Loucy (cell line): Measurements from ENCODE around the gene POLA2.
"Not testable (repeated sequence)": the region's sequence is repeated elsewhere in the genome, so short reads cannot be mapped to it uniquely, and the experiment has no call there.

Source experiments
- H2AFZ ChIP-seq: fragments of 200-600 bp; sonication (generic); 2 replicates; pipeline ENCODE4 v1.6.0; 2016; ENCODE audit warnings: antibody characterized with exemption, mild to moderate bottlenecking, low read length, moderate library complexity
- H3F3A ChIP-seq: fragments of 200-600 bp; 2 replicates; pipeline ENCODE4 v1.6.0; 2016; ENCODE audit warnings: antibody characterized with exemption, low read depth, mild to moderate bottlenecking
- H3K27me3 ChIP-seq: fragments of 200-600 bp; sonication (generic); 2 replicates; pipeline ENCODE4 v1.6.1; 2014; ENCODE audit warnings: low read length, mild to moderate bottlenecking; ENCODE audit not compliant: insufficient read depth, poor library complexity, severe bottlenecking
- H3K36me3 ChIP-seq: fragments of 200-600 bp; sonication (generic); 2 replicates; pipeline ENCODE4 v1.6.1; 2016; ENCODE audit warnings: low read length; ENCODE audit not compliant: insufficient read depth
- H3K4me1 ChIP-seq: fragments of 200-600 bp; sonication (generic); 2 replicates; pipeline ENCODE4 v1.5.1; 2014; ENCODE audit warnings: low read length, mild to moderate bottlenecking; ENCODE audit not compliant: insufficient read depth, poor library complexity, severe bottlenecking
- H3K4me2 ChIP-seq: fragments of 200-600 bp; sonication (generic); 2 replicates; pipeline ENCODE4 v1.6.0; 2014; ENCODE audit warnings: antibody characterized with exemption, low read length, low read depth, mild to moderate bottlenecking; ENCODE audit not compliant: poor library complexity, severe bottlenecking
- H3K4me3 ChIP-seq: fragments of 200-600 bp; sonication (generic); 2 replicates; pipeline ENCODE4 v1.5.1; 2014; ENCODE audit warnings: low read length, mild to moderate bottlenecking, mixed read lengths; ENCODE audit not compliant: poor library complexity, severe bottlenecking
- H3K79me2 ChIP-seq: fragments of 200-600 bp; sonication (generic); 2 replicates; pipeline ENCODE4 v1.6.1; 2014; ENCODE audit warnings: low read length; ENCODE audit not compliant: insufficient read depth
- H3K9ac ChIP-seq: fragments of 200-600 bp; sonication (generic); 2 replicates; pipeline ENCODE4 v1.6.0; 2014; ENCODE audit warnings: mild to moderate bottlenecking, low read depth, low read length, moderate library complexity; ENCODE audit not compliant: poor library complexity, severe bottlenecking
- H3K9me2 ChIP-seq: fragments of 200-600 bp; sonication (generic); replicated peaks from 2 replicates; pipeline ENCODE4 v1.6.1; 2016; ENCODE audit warnings: low read depth, low read length, mixed read lengths
- H3K9me3 ChIP-seq: fragments of 200-600 bp; sonication (generic); 2 replicates; pipeline ENCODE4 v1.6.1; 2014; ENCODE audit warnings: mild to moderate bottlenecking, antibody characterized with exemption, low read length, low read depth; ENCODE audit not compliant: insufficient read depth
- H4K20me1 ChIP-seq: fragments of 200-600 bp; sonication (generic); 2 replicates; pipeline ENCODE4 v1.6.0; 2014; ENCODE audit warnings: antibody characterized with exemption, low read length, mild to moderate bottlenecking; ENCODE audit not compliant: insufficient read depth, poor library complexity, severe bottlenecking
- EZH2phosphoT487 ChIP-seq: fragments of 200-600 bp; IDR thresholded peaks from 2 replicates; pipeline ENCODE4 v1.6.1; 2018; ENCODE audit warnings: antibody characterized with exemption, mild to moderate bottlenecking, moderate library complexity, borderline replicate concordance
- TF ChIP-seq, protein P1 (sequence below): fragments of 200-600 bp; sonication (generic); conservative IDR thresholded peaks from 2 replicates; pipeline ENCODE4 v1.5.1; 2014; ENCODE audit warnings: mild to moderate bottlenecking, antibody characterized with exemption, low read length

The POLA2 gene

DNA sequence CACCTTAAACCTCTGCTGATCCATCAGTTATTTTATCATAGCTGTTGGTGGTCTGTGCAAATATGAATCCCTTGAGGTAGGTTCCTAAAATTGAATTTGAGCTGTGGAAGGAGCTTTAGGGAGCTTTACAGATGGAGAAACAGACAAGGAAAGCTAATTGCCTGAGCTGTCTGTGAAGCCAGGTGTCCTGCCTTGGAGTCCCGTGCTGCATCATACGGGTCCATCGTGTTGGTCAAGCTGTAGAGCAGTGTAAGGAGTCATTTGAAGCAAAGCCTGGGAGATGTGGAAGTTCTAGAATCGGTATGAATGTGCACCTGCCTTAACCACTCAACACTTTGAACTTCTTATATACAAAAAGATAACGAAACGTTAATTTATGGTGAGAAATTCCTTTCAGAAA, 1.0 kb downstream of the POLA2 start:
- H3K9ac ChIP-seq = peak overlapping the region; percentile 96
- no peaks in the 10 kb centered on the region for H3K27me3 ChIP-seq
- H2AFZ ChIP-seq = no peak overlapping the region

DNA sequence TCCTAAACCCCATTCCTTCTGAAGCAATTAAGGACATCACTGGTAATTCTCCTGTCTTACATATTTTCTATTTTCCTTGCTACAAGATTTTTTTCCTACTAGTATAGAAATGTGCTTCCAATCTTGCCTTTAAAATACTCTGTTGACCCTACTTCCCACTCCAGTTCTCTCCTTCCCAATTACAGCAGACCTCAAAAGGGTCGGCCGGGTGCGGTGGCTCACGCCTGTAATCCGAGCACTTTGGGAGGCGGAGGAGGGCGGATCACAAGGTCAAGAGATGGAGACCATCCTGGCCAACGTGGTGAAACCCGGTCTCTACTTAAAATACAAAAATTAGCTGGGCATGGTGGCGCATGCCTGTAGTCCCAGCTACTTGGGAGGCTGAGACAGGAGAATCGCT, 3.0 kb downstream of the POLA2 start:
- peaks cover 40% of the 10 kb centered on the region for H3K4me1 ChIP-seq
- not testable (repeated sequence) for H3K9me2 ChIP-seq, H3K27me3 ChIP-seq, H4K20me1 ChIP-seq, H3K9me3 ChIP-seq, H2AFZ ChIP-seq, H3F3A ChIP-seq
- peak overlapping the region; percentile 41 for H3K9ac ChIP-seq
- H3K4me3 ChIP-seq = peak overlapping the region; percentile 94
- H3K79me2 ChIP-seq = peaks cover 62% of the 10 kb centered on the region
- H3K4me2 ChIP-seq = peak overlapping the region; percentile 92
- peaks cover 16% of the 10 kb centered on the region; the same call in 1 of the 2 replicates for H3K36me3 ChIP-seq

More for the DNA sequence above, 1.0 kb downstream of the POLA2 start:
- no peaks in the 10 kb centered on the region for H3K9me3 ChIP-seq
- peaks cover 9% of the 10 kb centered on the region for H4K20me1 ChIP-seq
- peaks cover 5% of the 10 kb centered on the region; the same call in 1 of the 2 replicates for H3F3A ChIP-seq
- peak overlapping the region; percentile 94 for H3K4me3 ChIP-seq
- peaks cover 5% of the 10 kb centered on the region; the same call in 1 of the 2 replicates for H3K36me3 ChIP-seq
- no peak for TF ChIP-seq EZH2phosphoT487
- TF ChIP-seq, protein P1, sequence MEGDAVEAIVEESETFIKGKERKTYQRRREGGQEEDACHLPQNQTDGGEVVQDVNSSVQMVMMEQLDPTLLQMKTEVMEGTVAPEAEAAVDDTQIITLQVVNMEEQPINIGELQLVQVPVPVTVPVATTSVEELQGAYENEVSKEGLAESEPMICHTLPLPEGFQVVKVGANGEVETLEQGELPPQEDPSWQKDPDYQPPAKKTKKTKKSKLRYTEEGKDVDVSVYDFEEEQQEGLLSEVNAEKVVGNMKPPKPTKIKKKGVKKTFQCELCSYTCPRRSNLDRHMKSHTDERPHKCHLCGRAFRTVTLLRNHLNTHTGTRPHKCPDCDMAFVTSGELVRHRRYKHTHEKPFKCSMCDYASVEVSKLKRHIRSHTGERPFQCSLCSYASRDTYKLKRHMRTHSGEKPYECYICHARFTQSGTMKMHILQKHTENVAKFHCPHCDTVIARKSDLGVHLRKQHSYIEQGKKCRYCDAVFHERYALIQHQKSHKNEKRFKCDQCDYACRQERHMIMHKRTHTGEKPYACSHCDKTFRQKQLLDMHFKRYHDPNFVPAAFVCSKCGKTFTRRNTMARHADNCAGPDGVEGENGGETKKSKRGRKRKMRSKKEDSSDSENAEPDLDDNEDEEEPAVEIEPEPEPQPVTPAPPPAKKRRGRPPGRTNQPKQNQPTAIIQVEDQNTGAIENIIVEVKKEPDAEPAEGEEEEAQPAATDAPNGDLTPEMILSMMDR = no peak
- peak overlapping the region; percentile 92 for H3K4me2 ChIP-seq
- H3K79me2 ChIP-seq = peaks cover 62% of the 10 kb centered on the region
- H3K4me1 ChIP-seq = peaks cover 51% of the 10 kb centered on the region
- H3K9me2 ChIP-seq = no peaks in the 10 kb centered on the region

DNA sequence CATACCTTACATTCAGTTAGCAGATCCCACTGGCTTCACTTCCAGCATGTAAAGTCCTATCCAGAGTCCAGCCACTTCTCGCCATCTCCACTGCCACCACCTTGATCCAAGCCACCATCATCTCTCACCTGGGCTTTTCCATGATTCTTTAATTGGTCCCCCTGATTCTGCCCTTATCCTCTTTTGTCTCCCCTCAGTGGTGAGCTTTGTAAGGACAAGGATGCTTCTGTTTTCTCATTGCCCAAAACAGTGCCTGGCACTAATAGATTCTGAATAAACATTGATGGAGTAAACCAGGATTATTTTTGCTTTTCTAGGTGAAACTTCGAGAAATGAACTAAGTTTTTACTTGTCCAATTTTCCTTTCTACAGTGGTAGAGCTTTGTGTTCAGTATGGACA, 4.4 kb downstream of the POLA2 start:
- TF ChIP-seq, protein P1 = peak; percentile 44; the same call in 1 of the 2 replicates
- TF ChIP-seq EZH2phosphoT487 = no peak
- no peaks in the 10 kb centered on the region for H3K9me2 ChIP-seq
- H3K27me3 ChIP-seq = no peaks in the 10 kb centered on the region
- peaks cover 9% of the 10 kb centered on the region for H4K20me1 ChIP-seq
- no peaks in the 10 kb centered on the region for H3F3A ChIP-seq
- peaks cover 32% of the 10 kb centered on the region for H3K4me1 ChIP-seq
- peaks cover 30% of the 10 kb centered on the region; the same call in 1 of the 2 replicates for H3K36me3 ChIP-seq
- H3K4me2 ChIP-seq = peak overlapping the region; percentile 92
- H3K4me3 ChIP-seq = peak overlapping the region; percentile 21
- peaks cover 57% of the 10 kb centered on the region for H3K79me2 ChIP-seq
- H3K9me3 ChIP-seq = no peaks in the 10 kb centered on the region
- no peak overlapping the region for H2AFZ ChIP-seq
- peak overlapping the region; percentile 41 for H3K9ac ChIP-seq
